H9 (cell line): ENCODE data around the gene RIOK2. TPM values are rescaled to one million over a fixed set of nuclear protein-coding genes. Genes with fewer than 3 reads are reported as not detected.

Source experiments
- DNase-seq: peaks from one replicate; pipeline ENCODE4 v3.0.0-alpha.2; 2017
- H2AFZ ChIP-seq: one replicate; pipeline ENCODE4 v1.6.1; 2013; ENCODE audit warnings: mild to moderate bottlenecking, low read length, control low read depth, moderate library complexity
- H2AK5ac ChIP-seq: 2 replicates; pipeline ENCODE4 v1.6.1; 2013; ENCODE audit warnings: low read length, control low read depth, mixed read lengths; ENCODE audit not compliant: insufficient read length
- H2BK120ac ChIP-seq: one replicate; pipeline ENCODE4 v1.6.1; 2013; ENCODE audit warnings: low read depth, mild to moderate bottlenecking, low read length, control low read depth, inconsistent platforms; ENCODE audit not compliant: poor library complexity, severe bottlenecking
- H2BK12ac ChIP-seq: 2 replicates; pipeline ENCODE4 v1.6.1; 2013; ENCODE audit warnings: low read length, control low read depth, mixed read lengths, low read depth; ENCODE audit not compliant: insufficient read length
- H2BK15ac ChIP-seq: 2 replicates; pipeline ENCODE4 v1.6.1; 2013; ENCODE audit warnings: low read depth, low read length, control low read depth
- H2BK20ac ChIP-seq: one replicate; pipeline ENCODE4 v1.6.1; 2013; ENCODE audit warnings: low read depth, mild to moderate bottlenecking, low read length, control low read depth, inconsistent platforms; ENCODE audit not compliant: poor library complexity, severe bottlenecking
- H2BK5ac ChIP-seq: 2 replicates; pipeline ENCODE4 v1.6.1; 2013; ENCODE audit warnings: low read length, control low read depth, mixed read lengths; ENCODE audit not compliant: insufficient read length
- H3K14ac ChIP-seq: 2 replicates; pipeline ENCODE4 v1.6.1; 2013; ENCODE audit warnings: low read length, control low read depth; ENCODE audit not compliant: insufficient read depth
- H3K18ac ChIP-seq: 2 replicates; pipeline ENCODE4 v1.6.1; 2013; ENCODE audit warnings: low read depth, mild to moderate bottlenecking, mixed read lengths, low read length, control low read depth; ENCODE audit not compliant: insufficient read length
- H3K23ac ChIP-seq: 2 replicates; pipeline ENCODE4 v1.6.1; 2013; ENCODE audit warnings: low read length, control low read depth, mixed read lengths, low read depth; ENCODE audit not compliant: insufficient read length
- H3K23me2 ChIP-seq: 2 replicates; pipeline ENCODE4 v1.6.1; 2013; ENCODE audit warnings: low read depth, mild to moderate bottlenecking, mixed read lengths, low read length, control low read depth; ENCODE audit not compliant: insufficient read length, poor library complexity, severe bottlenecking
- H3K27ac ChIP-seq: 2 replicates; pipeline ENCODE4 v1.5.1; 2013; ENCODE audit warnings: low read length, control low read depth, mixed read lengths, low read depth; ENCODE audit not compliant: insufficient read length
- H3K27me3 ChIP-seq: 2 replicates; pipeline ENCODE4 v1.6.1; 2013; ENCODE audit warnings: low read length, control low read depth, inconsistent platforms; ENCODE audit not compliant: insufficient read depth
- H3K4ac ChIP-seq: 2 replicates; pipeline ENCODE4 v1.6.1; 2013; ENCODE audit warnings: low read depth, mild to moderate bottlenecking, control low read depth, inconsistent platforms, low read length, moderate library complexity
- H3K4me1 ChIP-seq: 2 replicates; pipeline ENCODE4 v1.6.1; 2013; ENCODE audit warnings: low read length, control low read depth, inconsistent platforms; ENCODE audit not compliant: insufficient read depth
- H3K4me2 ChIP-seq: 2 replicates; pipeline ENCODE4 v1.6.1; 2013; ENCODE audit warnings: low read length, control low read depth, mixed read lengths; ENCODE audit not compliant: insufficient read length, insufficient read depth
- H3K56ac ChIP-seq: 2 replicates; pipeline ENCODE4 v1.6.1; 2013; ENCODE audit warnings: low read depth, mild to moderate bottlenecking, mixed read lengths, low read length, control low read depth; ENCODE audit not compliant: insufficient read length
- H3K79me1 ChIP-seq: 2 replicates; pipeline ENCODE4 v1.6.1; 2013; ENCODE audit warnings: low read depth, mild to moderate bottlenecking, moderate library complexity, low read length, control low read depth, inconsistent platforms; ENCODE audit not compliant: insufficient read depth, poor library complexity, severe bottlenecking
- H3K79me2 ChIP-seq: 2 replicates; pipeline ENCODE4 v1.6.1; 2013; ENCODE audit warnings: low read length, control low read depth, inconsistent platforms; ENCODE audit not compliant: insufficient read depth
- H3K9ac ChIP-seq: 2 replicates; pipeline ENCODE4 v1.6.1; 2013; ENCODE audit warnings: low read length, control low read depth, mixed read lengths; ENCODE audit not compliant: insufficient read length; ENCODE audit errors: extremely low read depth
- H3K9me3 ChIP-seq: one replicate; pipeline ENCODE4 v1.6.1; 2013; ENCODE audit warnings: low read depth, low read length, inconsistent platforms; ENCODE audit not compliant: control insufficient read depth
- H3T11ph ChIP-seq: one replicate; pipeline ENCODE4 v1.6.1; 2013; ENCODE audit warnings: mild to moderate bottlenecking, low read length, control low read depth, inconsistent platforms
- H4K20me1 ChIP-seq: one replicate; pipeline ENCODE4 v1.6.1; 2013; ENCODE audit not compliant: control insufficient read depth, insufficient read length, insufficient read depth
- H4K5ac ChIP-seq: 2 replicates; pipeline ENCODE4 v1.6.1; 2013; ENCODE audit warnings: low read depth, mild to moderate bottlenecking, mixed read lengths, low read length, control low read depth; ENCODE audit not compliant: insufficient read length
- H4K8ac ChIP-seq: replicated peaks from 2 replicates; pipeline ENCODE4 v1.6.1; 2013; ENCODE audit warnings: low read length, control low read depth, mixed read lengths, low read depth; ENCODE audit not compliant: insufficient read length
- H4K91ac ChIP-seq: 2 replicates; pipeline ENCODE4 v1.6.1; 2013; ENCODE audit warnings: low read depth, mild to moderate bottlenecking, moderate library complexity, mixed read lengths, low read length, control low read depth; ENCODE audit not compliant: insufficient read length
- H3K27ac Mint-ChIP-seq, 3 experiments: 2 replicates in 2 of 3; 3 replicates in 1 of 3; pipeline ENCODE4 v1.8.0; 2020 to 2021; ENCODE audit warnings: mixed read lengths in 3 of 3, mild to moderate bottlenecking in 1 of 3, moderate library complexity in 1 of 3
- H3K27me3 Mint-ChIP-seq: 2 replicates; pipeline ENCODE4 v1.8.0; 2021; ENCODE audit warnings: low read depth, mild to moderate bottlenecking, moderate library complexity, mixed read lengths
- H3K36me3 Mint-ChIP-seq, 3 experiments: 2 replicates in 2 of 3; 3 replicates in 1 of 3; pipeline ENCODE4 v1.8.0; 2020 to 2021; ENCODE audit warnings: low read depth in 3 of 3, mixed read lengths in 3 of 3; ENCODE audit not compliant: insufficient read depth in 1 of 3
- H3K4me1 Mint-ChIP-seq, 2 experiments: 2 replicates each; pipeline ENCODE4 v1.8.0; 2020; ENCODE audit warnings: mixed read lengths in 2 of 2
- H3K4me3 Mint-ChIP-seq, 2 experiments: 2 replicates in 1 of 2; 3 replicates in 1 of 2; pipeline ENCODE4 v1.8.0; 2020 to 2021; ENCODE audit warnings: mild to moderate bottlenecking in 2 of 2, mixed read lengths in 2 of 2, moderate library complexity in 1 of 2
- H3K9me3 Mint-ChIP-seq, 2 experiments: 2 replicates in 1 of 2; 3 replicates in 1 of 2; pipeline ENCODE4 v1.8.0; 2020; ENCODE audit warnings: mild to moderate bottlenecking in 2 of 2, mixed read lengths in 2 of 2, moderate library complexity in 1 of 2
- WGBS: extraction: QIAGEN DNeasy Blood & Tissue Kit; methylation state at CpG from one replicate; pipeline ENCODE4 v1.1.7; 2013; ENCODE audit warnings: missing lambda C conversion rate, low lambda C conversion rate, mixed read lengths; ENCODE audit not compliant: insufficient read length; ENCODE audit errors: extremely low coverage; 5-methylcytosine and 5-hydroxymethylcytosine counted together
- total RNA-seq: library from RNA; stranded (reverse); gene quantifications from 2 replicates; pipeline ENCODE4 v1.2.1, GENCODE V29; 2021
- TF ChIP-seq, protein P1 (sequence below): fragments of 200-600 bp; sonication (generic); conservative IDR thresholded peaks from 3 replicates; pipeline ENCODE4 v1.8.0; 2021; ENCODE audit warnings: antibody characterized with exemption, mild to moderate bottlenecking

RIOK2 gene
- total RNA-seq, 1 experiment from 2014 or later: 39.5 TPM

DNA sequence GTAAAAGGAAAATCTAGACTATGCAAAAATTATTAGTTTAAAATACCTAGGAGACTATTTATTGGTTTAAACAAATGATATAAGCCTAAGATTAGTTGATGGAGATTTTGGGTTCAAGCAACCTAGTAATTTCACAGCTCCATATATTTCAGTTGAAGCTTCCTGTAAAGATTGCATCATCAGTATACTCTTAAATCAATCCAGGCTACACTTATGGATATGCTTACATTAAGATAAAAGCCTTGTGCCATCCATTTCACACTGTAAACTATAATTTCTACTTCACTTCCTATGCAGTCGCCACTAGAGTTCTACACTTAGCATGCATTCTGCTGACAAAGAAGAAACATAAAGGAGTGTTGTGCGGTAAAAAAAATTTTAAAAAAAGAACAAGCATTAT, 33.3 kb downstream of the RIOK2 start:
- H2BK12ac ChIP-seq: no peak overlapping the region

More for the DNA sequence above, 33.3 kb downstream of the RIOK2 start:
- H3K79me1 ChIP-seq: no peaks in the 10 kb centered on the region
- H4K91ac ChIP-seq: no peak overlapping the region
- H3K27me3 ChIP-seq: no peaks in the 10 kb centered on the region
- H4K8ac ChIP-seq: no peak overlapping the region
- Mint-ChIP-seq H3K27ac (no peak overlapping the region), H3K4me1 (peaks cover 0 to 4% of the 10 kb centered on the region in 2 experiments; a peak in 2 of 4 replicates), H3K27me3 (no peaks in the 10 kb centered on the region), H3K4me3 (no peak overlapping the region), H3K9me3 (no peaks in the 10 kb centered on the region; a peak in 2 of 5 replicates), H3K36me3 (no peaks in the 10 kb centered on the region)
- H2AK5ac ChIP-seq: no peak overlapping the region
- no peaks in the 10 kb centered on the region for H3K79me2 ChIP-seq
- no peaks in the 10 kb centered on the region for H3K23me2 ChIP-seq
- H3K14ac ChIP-seq: no peak overlapping the region
- no peaks in the 10 kb centered on the region for H4K20me1 ChIP-seq
- H2BK120ac ChIP-seq: no peak overlapping the region
- H3K27ac ChIP-seq: no peak overlapping the region
- H3K4ac ChIP-seq: no peak overlapping the region
- WGBS: no CpG with 5 or more reads among the region's 2 CpGs
- H2BK5ac ChIP-seq: no peak overlapping the region
- H3K18ac ChIP-seq: no peak overlapping the region
- no peak overlapping the region for H2BK15ac ChIP-seq
- H4K5ac ChIP-seq: no peak overlapping the region
- no peaks in the 10 kb centered on the region for H3K4me1 ChIP-seq
- TF ChIP-seq, protein P1, sequence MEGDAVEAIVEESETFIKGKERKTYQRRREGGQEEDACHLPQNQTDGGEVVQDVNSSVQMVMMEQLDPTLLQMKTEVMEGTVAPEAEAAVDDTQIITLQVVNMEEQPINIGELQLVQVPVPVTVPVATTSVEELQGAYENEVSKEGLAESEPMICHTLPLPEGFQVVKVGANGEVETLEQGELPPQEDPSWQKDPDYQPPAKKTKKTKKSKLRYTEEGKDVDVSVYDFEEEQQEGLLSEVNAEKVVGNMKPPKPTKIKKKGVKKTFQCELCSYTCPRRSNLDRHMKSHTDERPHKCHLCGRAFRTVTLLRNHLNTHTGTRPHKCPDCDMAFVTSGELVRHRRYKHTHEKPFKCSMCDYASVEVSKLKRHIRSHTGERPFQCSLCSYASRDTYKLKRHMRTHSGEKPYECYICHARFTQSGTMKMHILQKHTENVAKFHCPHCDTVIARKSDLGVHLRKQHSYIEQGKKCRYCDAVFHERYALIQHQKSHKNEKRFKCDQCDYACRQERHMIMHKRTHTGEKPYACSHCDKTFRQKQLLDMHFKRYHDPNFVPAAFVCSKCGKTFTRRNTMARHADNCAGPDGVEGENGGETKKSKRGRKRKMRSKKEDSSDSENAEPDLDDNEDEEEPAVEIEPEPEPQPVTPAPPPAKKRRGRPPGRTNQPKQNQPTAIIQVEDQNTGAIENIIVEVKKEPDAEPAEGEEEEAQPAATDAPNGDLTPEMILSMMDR: no peak
- H3K9me3 ChIP-seq: no peaks in the 10 kb centered on the region
- H2BK20ac ChIP-seq: no peak overlapping the region
- H2AFZ ChIP-seq: no peak overlapping the region
- no peak overlapping the region for H3K9ac ChIP-seq
- no peak overlapping the region for H3K23ac ChIP-seq
- DNase-seq: no peak
- no peak overlapping the region for H3K4me2 ChIP-seq
- no peak overlapping the region for H3K56ac ChIP-seq
- no peak overlapping the region for H3T11ph ChIP-seq
